ENCODE results near the gene VEGFC.

The VEGFC gene

GRCh38 chr4:176792326-176793059 is at the start of gene VEGFC:
Gene VEGFC (minus strand): TSS chr4:176792922. CDS start chr4:176792311, 611 bp downstream.
- no peak for DNase-seq (ENCODE audit: low read depth, low spot score)
- H3K27ac ChIP-seq, result peak within 1 kb of the TSS; percentile 89

GRCh38 chr4:176841711-176842112 is 49.0 kb upstream of the VEGFC start:
- peak overlapping the region; percentile 61 for H3K27ac ChIP-seq
- DNase-seq (ENCODE audit: low read depth, low spot score), result no peak

GRCh38 chr4:176840166-176840565 is 47.4 kb upstream of the VEGFC start:
- DNase-seq (ENCODE audit: low read depth, low spot score), result no peak
- no peak overlapping the region for H3K27ac ChIP-seq

GRCh38 chr4:176839656-176840055 is 46.9 kb upstream of the VEGFC start:
- no peak for DNase-seq (ENCODE audit: low read depth, low spot score)
- H3K27ac ChIP-seq, result peak overlapping the region; percentile 55

- H3K27ac ChIP-seq, result peak overlapping the region; percentile 55
- no peak for DNase-seq (ENCODE audit: low read depth, low spot score)
Observed at GRCh38 chr4:176838601-176839433, 46.1 kb upstream of the VEGFC start.

- DNase-seq (ENCODE audit: low read depth, low spot score), result no peak
- H3K27ac ChIP-seq, result no peak overlapping the region
Observed at GRCh38 chr4:176837169-176837895, 44.6 kb upstream of the VEGFC start.

GRCh38 chr4:176834531-176834930 is 41.8 kb upstream of the VEGFC start:
- no peak overlapping the region for H3K27ac ChIP-seq
- no peak for DNase-seq (ENCODE audit: low read depth, low spot score)

GRCh38 chr4:176833400-176834175 is 40.9 kb upstream of the VEGFC start:
- DNase-seq (ENCODE audit: low read depth, low spot score), result no peak
- no peak overlapping the region for H3K27ac ChIP-seq

GRCh38 chr4:176830971-176831370 is 38.2 kb upstream of the VEGFC start:
- no peak for DNase-seq (ENCODE audit: low read depth, low spot score)

GRCh38 chr4:176825586-176825985 is 32.9 kb upstream of the VEGFC start:
- DNase-seq (ENCODE audit: low read depth, low spot score), result no peak
- H3K27ac ChIP-seq, result no peak overlapping the region

More at GRCh38 chr4:176830971-176831370, 38.2 kb upstream of the VEGFC start:
- H3K27ac ChIP-seq, result no peak overlapping the region

- no peak for DNase-seq (ENCODE audit: low read depth, low spot score)
- H3K27ac ChIP-seq, result no peak overlapping the region
Observed at GRCh38 chr4:176824645-176825366, 32.1 kb upstream of the VEGFC start.

- DNase-seq (ENCODE audit: low read depth, low spot score), result no peak
- no peak overlapping the region for H3K27ac ChIP-seq
Observed at GRCh38 chr4:176818531-176818930, 25.8 kb upstream of the VEGFC start.

- no peak for DNase-seq (ENCODE audit: low read depth, low spot score)
- H3K27ac ChIP-seq, result no peak overlapping the region
Observed at GRCh38 chr4:176817204-176817603, 24.5 kb upstream of the VEGFC start.

- DNase-seq (ENCODE audit: low read depth, low spot score), result no peak
- H3K27ac ChIP-seq, result no peak overlapping the region
Observed at GRCh38 chr4:176814770-176815169, 22.0 kb upstream of the VEGFC start.

- no peak overlapping the region for H3K27ac ChIP-seq
- no peak for DNase-seq (ENCODE audit: low read depth, low spot score)
Observed at GRCh38 chr4:176810481-176811249, 17.9 kb upstream of the VEGFC start.

GRCh38 chr4:176806778-176807375 is 14.2 kb upstream of the VEGFC start:
- H3K27ac ChIP-seq, result no peak overlapping the region
- DNase-seq (ENCODE audit: low read depth, low spot score), result no peak

GRCh38 chr4:176805155-176805554 is 12.4 kb upstream of the VEGFC start:
- DNase-seq (ENCODE audit: low read depth, low spot score), result no peak

GRCh38 chr4:176800891-176801534 is 8.3 kb upstream of the VEGFC start:
- no peak for DNase-seq (ENCODE audit: low read depth, low spot score)
- H3K27ac ChIP-seq, result no peak overlapping the region

More at GRCh38 chr4:176805155-176805554, 12.4 kb upstream of the VEGFC start:
- no peak overlapping the region for H3K27ac ChIP-seq

Data from epithelial cell of prostate (primary cell).